ENCODE data around the gene SPATA18.

Gene SPATA18

GRCh38 chr4:52103319-52103718 lies 52.2 kb downstream of the SPATA18 start:
- WGBS, 2 donors (ENCODE audit: extremely low coverage in 2 of 2, insufficient read length in 2 of 2, insufficient replicate concordance in 1 of 2): no CpG with 5 or more reads among the region's 1 CpG
- Histone ChIP-seq H3K79me1 (ENCODE audit: low read depth, low read length) (no peaks in the 10 kb centered on the region), H2BK120ac (ENCODE audit: low read depth, low read length) (no peak overlapping the region), H3K9me3 (replicated peaks in 1 of 2; ENCODE audit: control insufficient read depth in 2 of 2, insufficient read depth in 1 of 2, low read depth in 1 of 2, low read length in 2 of 2) (no peaks in the 10 kb centered on the region), H3K9ac (ENCODE audit: low read depth, low read length, poor library complexity) (no peak overlapping the region), H3K27me3 (ENCODE audit: control insufficient read depth in 3 of 3, insufficient read depth in 3 of 3, low read depth in 1 of 3, low read length in 3 of 3) (no peaks in the 10 kb centered on the region), H3K4me3 (ENCODE audit: low read length in 2 of 2) (no peak overlapping the region), H3K23ac (ENCODE audit: low read depth, low read length, poor library complexity) (no peak overlapping the region), H4K8ac (ENCODE audit: low read depth, low read length) (no peak overlapping the region), H3K4me1 (ENCODE audit: control insufficient read depth in 2 of 2, insufficient read depth in 1 of 2, low read depth in 1 of 2, low read length in 2 of 2) (peaks cover 0 to 20% of the 10 kb centered on the region in 2 donors), H2BK12ac (ENCODE audit: low read length) (no peak overlapping the region), H3K18ac (ENCODE audit: low read length) (no peak overlapping the region), H2AFZ (ENCODE audit: low read length) (no peak overlapping the region), H3K14ac (ENCODE audit: low read length) (no peak overlapping the region), H2AK5ac (ENCODE audit: low read depth, low read length) (no peak overlapping the region), H3K27ac (replicated peaks; ENCODE audit: low read length) (no peak overlapping the region), H2BK5ac (ENCODE audit: low read length) (no peak overlapping the region), H3K4ac (ENCODE audit: low read length) (no peak overlapping the region), H3K4me2 (ENCODE audit: insufficient read depth, low read length, poor library complexity, severe bottlenecking) (no peak overlapping the region), H3K36me3 (replicated peaks in 1 of 2; ENCODE audit: control insufficient read depth in 2 of 2, insufficient read depth in 2 of 2, low read length in 2 of 2) (no peaks in the 10 kb centered on the region), H4K91ac (ENCODE audit: low read depth, low read length, poor library complexity) (no peak overlapping the region), H2BK15ac (ENCODE audit: low read length) (no peak overlapping the region)
- peak; percentile 15 for DNase-seq (ENCODE audit: low spot score)

- H3K14ac ChIP-seq (ENCODE audit: low read length): no peak overlapping the region
- WGBS, 2 donors (ENCODE audit: extremely low coverage in 2 of 2, insufficient read length in 2 of 2, insufficient replicate concordance in 1 of 2): no CpG with 5 or more reads among the region's 5 CpGs
- H3K4me1 ChIP-seq (ENCODE audit: control insufficient read depth in 2 of 2, insufficient read depth in 1 of 2, low read depth in 1 of 2, low read length in 2 of 2): peaks cover 0 to 20% of the 10 kb centered on the region in 2 donors
- no peak overlapping the region for H3K4ac ChIP-seq (ENCODE audit: low read length)
- no peak for DNase-seq (ENCODE audit: low spot score)
- H3K9ac ChIP-seq (ENCODE audit: low read depth, low read length, poor library complexity): no peak overlapping the region
- no peak overlapping the region for H3K4me3 ChIP-seq (ENCODE audit: low read length in 2 of 2)
- H2BK12ac ChIP-seq (ENCODE audit: low read length): no peak overlapping the region
- H2AK5ac ChIP-seq (ENCODE audit: low read depth, low read length): no peak overlapping the region
- H3K4me2 ChIP-seq (ENCODE audit: insufficient read depth, low read length, poor library complexity, severe bottlenecking): no peak overlapping the region
- H3K23ac ChIP-seq (ENCODE audit: low read depth, low read length, poor library complexity): no peak overlapping the region
- no peak overlapping the region for H2BK15ac ChIP-seq (ENCODE audit: low read length)
- no peaks in the 10 kb centered on the region for H3K9me3 ChIP-seq (replicated peaks in 1 of 2; ENCODE audit: control insufficient read depth in 2 of 2, insufficient read depth in 1 of 2, low read depth in 1 of 2, low read length in 2 of 2)
- no peaks in the 10 kb centered on the region for H3K79me1 ChIP-seq (ENCODE audit: low read depth, low read length)
- no peak overlapping the region for H3K27ac ChIP-seq (replicated peaks; ENCODE audit: low read length)
- H2AFZ ChIP-seq (ENCODE audit: low read length): no peak overlapping the region
- no peaks in the 10 kb centered on the region for H3K27me3 ChIP-seq (ENCODE audit: control insufficient read depth in 3 of 3, insufficient read depth in 3 of 3, low read depth in 1 of 3, low read length in 3 of 3)
- H3K18ac ChIP-seq (ENCODE audit: low read length): no peak overlapping the region
- H4K8ac ChIP-seq (ENCODE audit: low read depth, low read length): no peak overlapping the region
- H3K36me3 ChIP-seq (replicated peaks in 1 of 2; ENCODE audit: control insufficient read depth in 2 of 2, insufficient read depth in 2 of 2, low read length in 2 of 2): no peaks in the 10 kb centered on the region
- no peak overlapping the region for H2BK120ac ChIP-seq (ENCODE audit: low read depth, low read length)
- no peak overlapping the region for H2BK5ac ChIP-seq (ENCODE audit: low read length)
- H4K91ac ChIP-seq (ENCODE audit: low read depth, low read length, poor library complexity): no peak overlapping the region
Measured at GRCh38 chr4:52105276-52105675, 54.2 kb downstream of the SPATA18 start.

DNA sequence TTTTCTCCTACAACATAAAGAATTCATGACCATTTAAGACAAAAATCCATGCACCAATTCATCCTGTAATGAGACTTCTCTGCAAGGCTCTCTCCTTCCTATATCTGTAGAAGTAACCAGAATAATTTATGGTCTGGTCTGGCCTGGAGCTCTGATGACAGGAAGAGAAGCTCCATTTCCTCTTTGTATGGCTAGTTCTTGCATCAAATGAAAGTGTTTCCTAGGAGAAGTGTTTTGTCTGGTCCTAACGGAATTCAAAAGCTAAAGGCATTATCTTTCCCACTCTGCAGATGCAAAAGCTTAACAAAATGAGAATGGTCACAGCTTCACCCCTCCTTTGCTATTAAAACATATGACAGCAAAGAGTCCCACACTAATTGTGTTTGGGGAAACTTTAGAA lies 55.1 kb downstream of the SPATA18 start:
- Histone ChIP-seq H2BK120ac (ENCODE audit: low read depth, low read length) (no peak overlapping the region), H4K8ac (ENCODE audit: low read depth, low read length) (no peak overlapping the region), H3K36me3 (replicated peaks in 1 of 2; ENCODE audit: control insufficient read depth in 2 of 2, insufficient read depth in 2 of 2, low read length in 2 of 2) (no peaks in the 10 kb centered on the region), H2AFZ (ENCODE audit: low read length) (peak overlapping the region; percentile 78), H3K4me3 (ENCODE audit: low read length in 2 of 2) (no peak overlapping the region), H3K9me3 (replicated peaks in 1 of 2; ENCODE audit: control insufficient read depth in 2 of 2, insufficient read depth in 1 of 2, low read depth in 1 of 2, low read length in 2 of 2) (no peaks in the 10 kb centered on the region), H2AK5ac (ENCODE audit: low read depth, low read length) (no peak overlapping the region), H2BK5ac (ENCODE audit: low read length) (no peak overlapping the region), H3K4me2 (ENCODE audit: insufficient read depth, low read length, poor library complexity, severe bottlenecking) (no peak overlapping the region), H3K14ac (ENCODE audit: low read length) (no peak overlapping the region), H3K27me3 (ENCODE audit: control insufficient read depth in 3 of 3, insufficient read depth in 3 of 3, low read depth in 1 of 3, low read length in 3 of 3) (no peaks in the 10 kb centered on the region), H3K23ac (ENCODE audit: low read depth, low read length, poor library complexity) (no peak overlapping the region), H2BK15ac (ENCODE audit: low read length) (no peak overlapping the region), H4K91ac (ENCODE audit: low read depth, low read length, poor library complexity) (no peak overlapping the region), H3K27ac (replicated peaks; ENCODE audit: low read length) (no peak overlapping the region), H2BK12ac (ENCODE audit: low read length) (no peak overlapping the region), H3K79me1 (ENCODE audit: low read depth, low read length) (no peaks in the 10 kb centered on the region), H3K4ac (ENCODE audit: low read length) (no peak overlapping the region), H3K9ac (ENCODE audit: low read depth, low read length, poor library complexity) (no peak overlapping the region), H3K18ac (ENCODE audit: low read length) (no peak overlapping the region), H3K4me1 (ENCODE audit: control insufficient read depth in 2 of 2, insufficient read depth in 1 of 2, low read depth in 1 of 2, low read length in 2 of 2) (peaks cover 0 to 20% of the 10 kb centered on the region in 2 donors)
- WGBS, 2 donors (ENCODE audit: extremely low coverage in 2 of 2, insufficient read length in 2 of 2, insufficient replicate concordance in 1 of 2): no CpG with 5 or more reads among the region's 1 CpG
- DNase-seq (ENCODE audit: low spot score): no peak

GRCh38 chr4:52106660-52107059 lies 55.6 kb downstream of the SPATA18 start:
- H3K27ac ChIP-seq (replicated peaks; ENCODE audit: low read length): no peak overlapping the region
- no peak overlapping the region for H2BK12ac ChIP-seq (ENCODE audit: low read length)

More at GRCh38 chr4:52106660-52107059, 55.6 kb downstream of the SPATA18 start:
- Histone ChIP-seq H2BK15ac (ENCODE audit: low read length) (no peak overlapping the region), H3K14ac (ENCODE audit: low read length) (no peak overlapping the region), H3K4me1 (ENCODE audit: control insufficient read depth in 2 of 2, insufficient read depth in 1 of 2, low read depth in 1 of 2, low read length in 2 of 2) (peaks cover 0 to 20% of the 10 kb centered on the region in 2 donors), H3K4me3 (ENCODE audit: low read length in 2 of 2) (no peak overlapping the region), H3K23ac (ENCODE audit: low read depth, low read length, poor library complexity) (no peak overlapping the region), H3K9me3 (replicated peaks in 1 of 2; ENCODE audit: control insufficient read depth in 2 of 2, insufficient read depth in 1 of 2, low read depth in 1 of 2, low read length in 2 of 2) (no peaks in the 10 kb centered on the region), H3K4ac (ENCODE audit: low read length) (no peak overlapping the region), H3K9ac (ENCODE audit: low read depth, low read length, poor library complexity) (no peak overlapping the region), H3K27me3 (ENCODE audit: control insufficient read depth in 3 of 3, insufficient read depth in 3 of 3, low read depth in 1 of 3, low read length in 3 of 3) (no peaks in the 10 kb centered on the region), H3K4me2 (ENCODE audit: insufficient read depth, low read length, poor library complexity, severe bottlenecking) (no peak overlapping the region), H3K79me1 (ENCODE audit: low read depth, low read length) (no peaks in the 10 kb centered on the region), H2AK5ac (ENCODE audit: low read depth, low read length) (no peak overlapping the region), H3K36me3 (replicated peaks in 1 of 2; ENCODE audit: control insufficient read depth in 2 of 2, insufficient read depth in 2 of 2, low read length in 2 of 2) (no peaks in the 10 kb centered on the region), H3K18ac (ENCODE audit: low read length) (no peak overlapping the region), H2BK5ac (ENCODE audit: low read length) (no peak overlapping the region), H2AFZ (ENCODE audit: low read length) (peak overlapping the region; percentile 78), H4K91ac (ENCODE audit: low read depth, low read length, poor library complexity) (no peak overlapping the region), H2BK120ac (ENCODE audit: low read depth, low read length) (no peak overlapping the region), H4K8ac (ENCODE audit: low read depth, low read length) (no peak overlapping the region)
- no CpG with 5 or more reads among the region's 5 CpGs for WGBS, 2 donors (ENCODE audit: extremely low coverage in 2 of 2, insufficient read length in 2 of 2, insufficient replicate concordance in 1 of 2)
- DNase-seq (ENCODE audit: low spot score): no peak

Measured in neuronal stem cell (in vitro differentiated cells).